Epidermal melanocyte (primary cell): Measurements from ENCODE around the gene NAP1L1.

Source experiments
- DNase-seq: peaks from one replicate; pipeline ENCODE4 v3.0.0; 2011; ENCODE audit warnings: low spot score; ENCODE audit not compliant: insufficient read length

NAP1L1 gene, protein sequence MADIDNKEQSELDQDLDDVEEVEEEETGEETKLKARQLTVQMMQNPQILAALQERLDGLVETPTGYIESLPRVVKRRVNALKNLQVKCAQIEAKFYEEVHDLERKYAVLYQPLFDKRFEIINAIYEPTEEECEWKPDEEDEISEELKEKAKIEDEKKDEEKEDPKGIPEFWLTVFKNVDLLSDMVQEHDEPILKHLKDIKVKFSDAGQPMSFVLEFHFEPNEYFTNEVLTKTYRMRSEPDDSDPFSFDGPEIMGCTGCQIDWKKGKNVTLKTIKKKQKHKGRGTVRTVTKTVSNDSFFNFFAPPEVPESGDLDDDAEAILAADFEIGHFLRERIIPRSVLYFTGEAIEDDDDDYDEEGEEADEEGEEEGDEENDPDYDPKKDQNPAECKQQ

DNA sequence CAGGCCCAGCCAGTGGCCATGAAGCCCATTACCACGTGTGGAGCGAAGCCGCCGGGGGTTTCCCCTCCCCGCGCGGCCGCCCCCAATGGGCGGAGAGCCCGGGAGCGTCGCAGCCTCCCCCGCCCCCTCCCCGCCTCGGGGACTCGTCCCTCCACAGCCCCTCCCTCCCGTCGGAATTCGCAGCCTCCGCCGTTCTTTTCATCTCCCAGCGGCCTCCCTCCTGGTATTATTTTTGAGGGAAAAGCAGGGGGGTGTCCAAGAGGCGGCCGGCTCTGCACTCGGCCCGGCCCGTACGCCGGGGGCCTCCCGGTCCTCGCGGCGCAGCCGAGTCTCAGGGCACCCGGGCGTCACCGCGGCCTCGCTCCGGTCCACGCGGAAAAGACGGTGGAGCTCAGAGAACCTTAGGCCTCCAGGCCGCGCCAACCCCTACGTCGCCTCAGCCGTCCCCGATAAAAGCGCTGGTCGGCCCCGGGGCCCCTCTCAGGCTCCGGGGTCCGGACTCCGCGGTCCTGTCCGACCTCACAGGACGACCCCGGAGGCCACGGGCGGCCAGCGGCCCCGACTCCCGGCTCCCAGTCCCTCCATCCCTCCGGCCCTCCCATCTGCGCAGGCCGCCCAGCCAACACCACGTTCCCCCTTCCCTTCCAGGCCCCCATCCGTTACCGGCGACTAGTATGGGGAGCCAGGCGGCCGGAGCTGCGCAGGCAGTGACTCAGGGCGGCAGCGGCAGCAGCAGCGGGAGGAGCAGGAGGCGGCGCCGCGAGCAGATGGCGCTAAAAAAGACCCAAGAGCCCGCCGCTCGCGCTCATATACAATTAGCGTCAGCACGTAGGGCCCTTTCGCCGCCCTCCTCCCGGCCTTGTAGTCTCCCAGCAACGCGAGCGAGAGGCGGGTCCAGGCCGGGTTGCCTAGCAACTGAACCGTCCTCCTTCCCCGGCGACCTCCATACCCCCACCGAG is at the start of gene NAP1L1:
Gene NAP1L1, minus strand, starts transcription at position 782 of the 959 bp plus-strand sequence. CDS start 10,466 bp downstream, outside the sequence.
- DNase-seq: peak; percentile 90

DNA sequence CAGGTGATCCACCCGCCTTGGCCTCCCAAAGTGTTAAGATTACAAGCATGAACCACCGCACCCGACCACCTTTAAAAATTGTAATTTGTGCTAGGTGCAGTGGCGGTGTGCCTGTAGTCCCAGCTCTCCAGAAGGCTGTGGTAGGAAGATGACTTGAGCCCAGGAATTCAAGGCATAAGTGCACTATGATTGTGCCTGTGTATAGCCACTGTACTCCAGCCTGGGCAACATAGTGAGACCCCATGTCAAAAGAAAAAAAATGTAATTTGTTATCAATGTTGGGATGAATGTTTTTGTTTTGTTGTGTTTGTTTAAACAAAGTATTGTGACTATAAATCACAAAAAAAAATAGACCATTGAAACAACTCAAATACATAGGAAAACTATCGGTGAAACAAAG is 43.1 kb upstream of the NAP1L1 start:
- no peak for DNase-seq

DNA sequence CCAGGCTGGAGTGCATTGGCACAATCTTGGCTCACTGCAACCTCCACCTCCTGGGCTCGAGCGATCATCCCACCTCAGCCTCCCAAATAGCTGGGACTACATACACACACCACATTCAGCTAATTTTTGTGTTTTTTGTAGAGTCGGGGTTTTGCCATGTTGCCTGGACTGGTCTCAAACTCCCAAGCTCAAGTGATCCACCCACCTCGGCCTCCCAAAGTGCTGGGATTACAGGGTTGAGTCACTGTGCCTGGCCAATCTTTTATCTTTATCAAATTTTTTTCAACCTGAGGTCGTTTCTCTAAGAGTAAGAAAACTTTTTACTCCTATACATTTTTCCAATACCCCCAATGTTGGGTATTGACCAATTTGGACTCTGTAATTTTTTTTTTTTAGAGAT is 40.0 kb upstream of the NAP1L1 start:
- no peak for DNase-seq

DNA sequence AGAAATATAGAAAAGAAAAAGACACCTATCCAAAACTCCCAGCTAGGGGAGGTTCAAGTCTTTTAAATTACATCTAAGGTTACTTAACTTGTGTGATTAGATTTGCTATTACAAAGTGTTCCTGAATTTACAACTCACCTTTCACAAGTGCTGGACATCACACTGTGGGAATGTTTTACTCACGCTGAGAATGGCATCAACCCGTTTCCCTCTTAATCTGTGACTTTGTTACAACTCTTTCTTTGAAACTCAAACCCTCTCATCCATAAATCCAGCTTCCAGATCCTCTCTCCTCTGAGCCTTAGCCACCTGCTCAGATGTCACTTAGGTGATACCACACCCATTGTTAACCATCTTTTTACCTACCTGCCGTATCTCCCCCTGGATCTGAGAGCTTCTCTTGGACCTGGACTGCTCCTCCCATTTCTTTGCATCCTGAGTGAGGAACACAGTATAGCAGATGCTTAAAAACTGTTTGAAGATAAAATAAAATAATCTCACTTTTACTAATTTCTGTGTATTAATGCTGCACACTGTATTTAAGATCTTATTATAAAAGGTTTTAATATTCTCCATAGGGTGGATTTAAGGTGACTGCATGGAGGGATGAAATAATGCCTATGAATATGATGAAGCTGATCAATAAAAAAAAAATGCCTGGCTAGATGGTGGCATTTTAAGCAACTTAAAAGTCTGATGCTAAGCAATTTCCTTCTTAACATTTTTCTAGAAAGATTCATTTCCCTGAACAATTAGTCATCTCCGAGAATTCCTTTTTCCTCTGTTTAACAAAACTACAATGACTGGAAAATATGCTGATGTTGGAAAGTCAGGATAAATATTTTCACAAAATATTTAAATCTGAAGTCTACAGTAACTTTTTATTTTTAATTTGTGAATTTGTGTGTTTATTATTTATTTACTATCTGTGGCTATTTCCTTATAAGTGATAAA is 39.1 kb upstream of the NAP1L1 start:
- no peak for DNase-seq

DNA sequence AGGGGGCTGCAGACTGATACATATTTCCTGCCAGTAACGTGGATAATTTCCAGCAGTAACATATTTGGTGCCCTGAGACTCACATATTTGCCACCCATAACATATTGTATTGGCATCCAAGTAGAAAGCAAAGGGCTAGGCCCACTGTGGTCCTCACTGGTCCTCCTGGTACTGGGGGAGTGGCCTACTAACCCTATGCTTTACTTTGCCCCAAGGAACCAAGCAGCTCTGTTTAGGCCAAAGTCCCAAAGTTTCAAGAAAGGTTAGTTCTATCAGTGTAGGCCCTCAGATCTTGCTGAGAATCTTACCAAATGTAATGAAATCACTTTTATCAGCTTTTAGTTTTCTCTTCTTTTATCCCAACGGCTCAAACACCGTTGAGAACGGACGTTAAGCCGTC is 35.4 kb upstream of the NAP1L1 start:
- no peak for DNase-seq

DNA sequence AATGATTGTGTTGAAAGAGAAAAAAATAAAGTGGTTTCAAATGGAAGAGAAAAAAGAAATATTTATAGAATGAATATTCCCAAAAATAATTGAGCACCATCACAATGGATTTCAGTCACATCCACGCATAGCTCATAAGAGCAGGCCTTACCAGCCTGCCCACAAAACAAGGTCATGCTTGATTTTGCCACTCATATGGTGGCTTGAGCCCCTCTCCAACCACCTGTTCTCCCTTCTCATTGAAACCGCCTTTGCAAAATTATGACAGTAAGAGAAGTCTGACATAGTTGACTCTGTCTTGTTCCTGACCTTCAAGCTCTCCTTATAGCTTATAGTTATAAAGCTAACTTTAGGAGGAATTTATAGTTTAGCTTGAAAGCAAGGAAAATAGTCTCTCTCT is 33.3 kb upstream of the NAP1L1 start:
- no peak for DNase-seq

DNA sequence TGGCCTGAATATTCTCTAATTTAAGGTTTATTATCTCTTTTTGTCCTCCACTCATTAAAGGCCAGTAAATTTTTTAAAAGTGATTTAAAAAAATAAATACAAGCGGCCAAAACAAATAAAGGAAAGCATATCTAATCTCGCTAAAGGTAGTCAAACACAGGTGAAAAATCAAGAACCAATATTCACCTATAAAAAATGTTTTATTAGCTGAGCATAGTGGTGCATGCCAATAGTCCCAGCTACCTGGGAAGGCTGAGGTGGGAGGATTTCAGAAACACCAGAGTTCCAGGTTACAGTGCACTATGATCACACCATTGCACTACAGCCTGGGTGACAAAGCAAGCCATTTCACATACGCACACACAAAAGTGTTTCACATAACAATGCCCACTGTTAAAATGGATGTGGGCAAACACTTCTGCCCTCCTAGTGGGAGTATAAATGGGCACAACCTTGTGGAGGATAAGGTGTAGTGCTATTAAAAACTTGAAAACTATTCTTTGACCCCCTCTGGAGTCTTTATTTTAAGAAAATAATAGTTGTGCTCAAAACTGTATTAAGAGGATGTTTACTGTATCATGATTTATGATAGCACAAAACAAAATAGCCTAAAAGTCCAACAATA is 32.7 kb upstream of the NAP1L1 start:
- DNase-seq: no peak

DNA sequence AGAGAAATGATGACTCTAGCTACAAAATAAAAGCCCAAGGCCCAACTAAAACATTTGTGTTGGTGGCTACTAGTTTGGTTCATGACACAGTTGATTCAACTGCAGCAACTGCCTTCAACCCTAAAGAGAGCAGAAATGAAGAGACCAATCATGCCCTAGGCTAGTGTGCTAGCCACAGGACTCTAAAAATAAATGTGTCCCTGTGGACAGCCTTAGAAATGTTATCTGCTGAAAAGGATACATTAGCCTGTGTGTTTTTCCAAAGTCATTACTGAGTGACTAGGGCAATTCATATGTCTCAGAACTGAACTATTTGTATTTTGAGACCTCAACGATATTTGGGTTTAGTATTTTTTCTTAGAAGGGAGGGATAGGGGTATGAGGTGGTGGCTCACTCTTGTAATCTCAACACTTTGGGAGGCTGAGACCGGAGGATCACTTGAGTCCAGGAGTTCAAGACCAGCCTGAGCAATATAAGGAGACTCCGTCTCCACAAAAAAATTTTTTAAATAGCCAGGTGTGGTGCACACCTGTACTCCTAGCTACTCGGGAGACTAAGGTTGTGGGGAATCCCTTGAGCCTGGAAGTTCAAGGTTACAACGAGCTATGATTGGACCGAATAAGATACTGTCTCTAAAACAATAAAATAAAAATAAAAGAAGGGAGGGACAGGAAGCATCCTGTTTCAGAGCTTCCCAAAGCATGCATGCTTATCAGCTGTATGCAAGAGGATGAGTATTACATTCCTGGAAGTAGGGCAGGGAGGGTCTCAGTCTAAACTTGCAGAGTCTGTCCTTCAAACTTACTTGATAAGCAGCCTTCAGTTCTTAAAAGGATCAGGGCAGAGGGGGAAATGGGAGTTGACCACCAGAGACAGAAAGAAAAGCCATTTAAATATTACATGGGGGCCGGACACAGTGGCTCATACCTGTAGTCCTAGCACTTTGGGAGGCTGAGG is 29.6 kb upstream of the NAP1L1 start:
- peak; percentile 44 for DNase-seq

DNA sequence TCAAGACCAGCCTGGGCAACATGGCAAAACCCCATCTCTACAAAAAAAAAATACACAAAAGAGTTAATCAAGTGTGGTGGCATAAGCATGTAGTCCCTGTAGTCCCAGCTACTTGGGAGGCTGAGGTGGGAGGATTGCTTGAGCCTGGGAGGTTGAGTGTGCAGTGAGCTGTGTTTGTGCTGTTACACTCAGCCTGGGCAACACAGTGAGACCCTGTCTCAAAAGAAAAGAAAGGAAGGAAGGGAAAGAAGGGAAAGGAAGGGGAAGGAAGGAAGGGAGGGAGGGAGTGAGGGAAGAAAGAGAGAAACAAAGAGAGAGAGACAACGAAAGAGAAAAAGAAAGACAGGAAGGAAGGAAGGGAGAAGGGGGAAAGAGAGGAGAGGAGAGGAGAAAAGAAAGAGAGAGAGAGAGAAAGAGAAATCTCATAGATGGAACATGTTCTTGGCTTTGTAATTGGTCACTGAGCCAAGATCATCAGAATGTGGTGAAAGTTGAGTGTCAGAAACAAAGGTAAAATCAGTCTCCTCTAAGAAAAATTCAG is 26.8 kb upstream of the NAP1L1 start:
- no peak for DNase-seq

DNA sequence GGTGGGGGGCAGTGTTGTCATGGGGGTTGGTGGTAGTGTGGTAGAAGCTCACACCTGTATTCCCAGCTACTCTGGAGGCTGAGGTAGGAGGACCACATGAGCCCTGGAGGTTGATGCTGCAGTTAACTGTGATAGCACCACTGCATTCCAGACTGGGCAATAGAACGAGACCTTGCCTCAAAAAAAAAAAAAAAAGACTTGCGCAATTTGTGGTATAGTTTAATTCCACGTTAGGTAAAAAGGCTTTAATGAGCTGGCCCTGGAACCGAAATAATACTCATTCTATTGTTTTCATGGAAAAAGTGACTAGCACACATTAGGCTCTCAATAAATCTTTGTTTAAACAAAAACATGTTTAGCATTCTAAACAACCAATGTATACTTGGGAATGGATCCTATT is 25.4 kb upstream of the NAP1L1 start:
- DNase-seq: no peak

DNA sequence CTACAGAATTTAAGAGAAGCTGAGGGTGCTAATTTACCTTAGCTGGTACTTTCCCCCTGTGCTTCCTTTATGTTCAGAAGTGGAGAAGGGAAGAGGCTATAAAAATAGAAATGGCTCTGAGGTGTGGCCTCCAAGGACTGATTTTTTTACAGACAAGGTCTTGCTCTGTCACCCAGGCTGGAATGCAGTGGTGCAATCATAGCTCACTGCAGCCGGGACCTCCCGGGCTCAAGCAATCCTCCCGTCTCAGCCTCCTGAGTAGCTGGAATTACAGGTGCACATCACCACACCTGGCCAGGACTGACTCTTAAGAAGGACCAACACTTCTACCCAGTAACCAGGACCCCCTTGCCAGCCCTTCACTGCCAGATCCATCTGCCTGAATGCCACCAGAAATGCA is 23.9 kb upstream of the NAP1L1 start:
- DNase-seq: no peak

DNA sequence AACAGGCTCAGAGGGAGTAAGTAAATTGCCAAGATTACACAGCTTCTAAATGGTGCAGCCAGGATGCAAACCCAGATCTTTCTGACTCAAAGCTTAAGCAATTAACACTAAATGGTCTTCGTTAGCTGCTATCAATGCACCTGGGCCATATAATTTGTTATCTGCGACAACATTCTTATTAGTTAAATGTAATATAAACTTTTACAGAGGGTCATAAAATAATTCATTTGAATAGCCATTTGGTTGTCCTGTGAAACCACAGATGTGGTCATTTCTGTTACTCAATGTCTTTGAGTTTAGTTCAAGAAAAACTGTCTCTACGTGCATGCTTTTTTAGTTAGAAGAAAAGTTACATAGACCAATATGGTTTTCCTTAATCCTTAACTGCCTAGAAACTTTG is 22.1 kb upstream of the NAP1L1 start:
- no peak for DNase-seq

DNA sequence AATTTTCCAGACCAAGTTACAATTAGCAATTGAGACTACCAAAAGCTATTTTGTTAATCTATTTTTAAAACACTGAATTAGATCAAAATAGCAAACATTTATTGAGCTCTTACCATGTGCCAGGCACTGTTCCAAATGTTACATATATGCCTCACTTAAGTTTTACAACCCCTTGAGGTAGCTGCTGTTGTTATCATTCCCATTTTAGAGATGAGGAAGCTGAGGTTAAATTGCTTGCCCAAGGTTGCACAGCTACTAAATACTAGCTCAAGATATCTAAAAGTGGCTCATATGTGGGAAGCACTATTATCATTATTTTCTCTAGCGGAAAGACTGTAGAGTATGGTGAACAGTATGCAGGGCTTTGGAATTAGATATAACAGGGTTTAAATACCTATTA is 19.5 kb upstream of the NAP1L1 start:
- no peak for DNase-seq

DNA sequence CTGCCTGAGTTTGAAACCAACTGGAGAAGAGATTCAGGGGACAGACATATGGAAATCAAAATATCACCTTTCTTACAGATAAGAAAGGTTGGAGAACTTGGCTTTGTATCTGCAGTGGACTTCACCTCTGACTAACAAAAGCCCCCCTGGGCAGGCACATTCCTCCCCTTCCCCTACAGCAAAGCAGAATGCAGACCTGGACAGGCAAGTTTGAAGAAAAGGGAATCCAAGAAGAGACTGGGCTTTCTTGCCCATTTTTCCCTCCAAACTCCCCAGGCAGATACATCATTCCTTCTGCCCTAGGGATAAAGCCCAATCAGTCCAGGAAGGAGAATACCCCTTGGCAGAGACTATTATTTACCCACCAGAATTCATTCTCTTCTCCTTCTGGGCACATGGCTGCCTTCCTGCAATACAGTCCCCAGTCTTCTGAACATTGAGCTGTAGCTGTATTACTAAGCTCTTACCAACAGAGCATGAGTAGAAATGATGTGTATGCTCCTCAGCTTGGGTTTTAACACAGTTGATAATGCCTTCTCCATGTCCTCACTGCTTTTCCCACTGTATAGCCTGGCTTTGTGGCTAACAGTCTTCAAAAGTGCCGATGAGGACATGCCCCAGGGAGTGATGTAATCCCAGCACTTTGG is 17.4 kb upstream of the NAP1L1 start:
- DNase-seq: no peak

DNA sequence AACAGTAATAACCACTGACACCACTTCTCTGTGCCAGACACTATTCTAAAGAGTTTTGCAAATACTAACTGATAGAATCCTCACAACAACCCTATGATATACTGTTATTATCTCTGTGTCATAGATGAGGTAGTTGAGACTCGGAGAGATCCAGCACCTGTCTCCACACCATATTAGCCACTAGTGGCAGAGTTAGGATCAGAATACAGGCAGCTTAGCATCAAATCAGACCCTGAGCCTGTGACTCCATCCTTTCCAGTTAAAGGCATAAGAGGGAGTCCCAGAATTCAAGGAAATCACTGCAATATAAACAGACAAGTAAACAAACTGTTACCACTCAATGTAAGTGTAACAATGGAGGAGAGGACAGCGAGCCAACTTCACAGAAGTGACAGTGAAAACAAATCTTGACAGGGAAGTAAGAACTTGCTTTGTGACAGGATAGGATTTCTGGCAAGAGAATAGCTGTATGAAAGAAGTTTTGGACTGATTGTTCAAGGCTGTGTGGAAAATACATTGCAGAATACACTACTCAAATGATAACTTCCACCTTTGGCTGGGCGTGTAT is 11.7 kb upstream of the NAP1L1 start:
- DNase-seq: no peak

DNA sequence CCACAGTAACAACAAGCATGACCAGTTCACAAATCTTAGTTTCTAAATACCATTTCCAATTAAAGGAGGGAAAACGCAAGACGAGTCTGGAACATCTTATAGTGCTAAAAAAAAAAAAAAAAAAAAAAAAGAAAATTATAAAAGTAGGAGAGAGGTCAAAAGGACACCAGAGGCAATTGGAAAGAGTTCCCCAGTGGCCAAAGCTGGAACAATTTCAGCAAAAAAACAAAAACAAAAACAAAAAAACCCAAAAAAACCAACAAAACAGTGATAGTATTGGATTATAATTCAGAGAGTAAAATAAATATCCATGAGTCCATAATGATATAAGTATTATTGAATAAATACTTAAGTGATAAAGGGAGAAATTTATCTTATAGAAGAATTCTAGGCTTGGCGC is 10.3 kb upstream of the NAP1L1 start:
- no peak for DNase-seq

DNA sequence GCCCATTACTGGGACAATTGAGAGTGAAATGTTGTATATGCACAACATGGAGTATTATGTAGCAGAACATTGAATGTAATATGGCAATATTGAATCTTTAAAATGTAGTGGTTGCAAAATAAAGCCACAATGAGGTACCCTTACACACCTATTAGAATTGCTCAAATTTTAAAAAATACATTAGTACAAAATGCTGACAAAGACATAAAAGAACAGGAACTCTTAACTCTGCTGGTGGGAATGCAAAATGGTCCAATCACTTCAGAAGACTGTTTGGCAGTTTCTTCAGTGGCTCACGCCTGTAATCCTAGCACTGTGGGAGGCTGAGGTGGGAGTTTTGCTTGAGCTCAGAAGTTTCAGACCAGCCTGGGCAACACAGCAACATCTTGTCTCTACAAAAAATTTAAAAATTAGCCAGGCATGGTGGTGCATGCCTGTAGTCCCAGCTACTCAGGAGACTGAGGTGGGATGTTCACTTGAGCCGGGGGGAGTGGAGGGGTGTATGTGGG is 6.8 kb upstream of the NAP1L1 start:
- no peak for DNase-seq

DNA sequence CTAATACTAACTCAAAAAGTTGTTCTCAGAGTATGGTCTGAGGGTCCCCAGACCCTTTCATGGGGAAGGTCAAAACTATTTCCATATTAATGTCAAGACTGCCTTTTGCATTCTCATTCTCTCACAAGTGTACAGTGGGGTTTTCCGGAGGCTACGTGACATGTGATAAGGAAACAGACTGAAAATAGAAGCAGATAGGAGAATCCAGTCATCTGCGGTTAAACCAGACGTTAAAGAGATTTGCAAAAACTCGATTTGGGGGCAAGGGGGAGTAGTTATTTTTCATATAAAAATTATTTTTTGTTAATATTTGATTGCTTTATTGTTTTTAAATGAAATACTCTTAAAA is 1.0 kb upstream of the NAP1L1 start:
- no peak for DNase-seq
